H9 (cell line): ENCODE results near the gene IQCK. TPM values are rescaled to one million over a fixed set of nuclear protein-coding genes. Genes with fewer than 3 reads are reported as not detected.

Experiments
- DNase-seq: peaks from one replicate; pipeline ENCODE4 v3.0.0-alpha.2; 2017
- H2AFZ ChIP-seq: one replicate; pipeline ENCODE4 v1.6.1; 2013; ENCODE audit warnings: mild to moderate bottlenecking, low read length, control low read depth, moderate library complexity
- H2AK5ac ChIP-seq: 2 replicates; pipeline ENCODE4 v1.6.1; 2013; ENCODE audit warnings: low read length, control low read depth, mixed read lengths; ENCODE audit not compliant: insufficient read length
- H2BK120ac ChIP-seq: one replicate; pipeline ENCODE4 v1.6.1; 2013; ENCODE audit warnings: low read depth, mild to moderate bottlenecking, low read length, control low read depth, inconsistent platforms; ENCODE audit not compliant: poor library complexity, severe bottlenecking
- H2BK12ac ChIP-seq: 2 replicates; pipeline ENCODE4 v1.6.1; 2013; ENCODE audit warnings: low read length, control low read depth, mixed read lengths, low read depth; ENCODE audit not compliant: insufficient read length
- H2BK15ac ChIP-seq: 2 replicates; pipeline ENCODE4 v1.6.1; 2013; ENCODE audit warnings: low read depth, low read length, control low read depth
- H2BK20ac ChIP-seq: one replicate; pipeline ENCODE4 v1.6.1; 2013; ENCODE audit warnings: low read depth, mild to moderate bottlenecking, low read length, control low read depth, inconsistent platforms; ENCODE audit not compliant: poor library complexity, severe bottlenecking
- H2BK5ac ChIP-seq: 2 replicates; pipeline ENCODE4 v1.6.1; 2013; ENCODE audit warnings: low read length, control low read depth, mixed read lengths; ENCODE audit not compliant: insufficient read length
- H3K14ac ChIP-seq: 2 replicates; pipeline ENCODE4 v1.6.1; 2013; ENCODE audit warnings: low read length, control low read depth; ENCODE audit not compliant: insufficient read depth
- H3K18ac ChIP-seq: 2 replicates; pipeline ENCODE4 v1.6.1; 2013; ENCODE audit warnings: low read depth, mild to moderate bottlenecking, mixed read lengths, low read length, control low read depth; ENCODE audit not compliant: insufficient read length
- H3K23ac ChIP-seq: 2 replicates; pipeline ENCODE4 v1.6.1; 2013; ENCODE audit warnings: low read length, control low read depth, mixed read lengths, low read depth; ENCODE audit not compliant: insufficient read length
- H3K23me2 ChIP-seq: 2 replicates; pipeline ENCODE4 v1.6.1; 2013; ENCODE audit warnings: low read depth, mild to moderate bottlenecking, mixed read lengths, low read length, control low read depth; ENCODE audit not compliant: insufficient read length, poor library complexity, severe bottlenecking
- H3K27ac ChIP-seq: 2 replicates; pipeline ENCODE4 v1.5.1; 2013; ENCODE audit warnings: low read length, control low read depth, mixed read lengths, low read depth; ENCODE audit not compliant: insufficient read length
- H3K27me3 ChIP-seq: 2 replicates; pipeline ENCODE4 v1.6.1; 2013; ENCODE audit warnings: low read length, control low read depth, inconsistent platforms; ENCODE audit not compliant: insufficient read depth
- H3K4ac ChIP-seq: 2 replicates; pipeline ENCODE4 v1.6.1; 2013; ENCODE audit warnings: low read depth, mild to moderate bottlenecking, control low read depth, inconsistent platforms, low read length, moderate library complexity
- H3K4me1 ChIP-seq: 2 replicates; pipeline ENCODE4 v1.6.1; 2013; ENCODE audit warnings: low read length, control low read depth, inconsistent platforms; ENCODE audit not compliant: insufficient read depth
- H3K4me2 ChIP-seq: 2 replicates; pipeline ENCODE4 v1.6.1; 2013; ENCODE audit warnings: low read length, control low read depth, mixed read lengths; ENCODE audit not compliant: insufficient read length, insufficient read depth
- H3K56ac ChIP-seq: 2 replicates; pipeline ENCODE4 v1.6.1; 2013; ENCODE audit warnings: low read depth, mild to moderate bottlenecking, mixed read lengths, low read length, control low read depth; ENCODE audit not compliant: insufficient read length
- H3K79me1 ChIP-seq: 2 replicates; pipeline ENCODE4 v1.6.1; 2013; ENCODE audit warnings: low read depth, mild to moderate bottlenecking, moderate library complexity, low read length, control low read depth, inconsistent platforms; ENCODE audit not compliant: insufficient read depth, poor library complexity, severe bottlenecking
- H3K79me2 ChIP-seq: 2 replicates; pipeline ENCODE4 v1.6.1; 2013; ENCODE audit warnings: low read length, control low read depth, inconsistent platforms; ENCODE audit not compliant: insufficient read depth
- H3K9ac ChIP-seq: 2 replicates; pipeline ENCODE4 v1.6.1; 2013; ENCODE audit warnings: low read length, control low read depth, mixed read lengths; ENCODE audit not compliant: insufficient read length; ENCODE audit errors: extremely low read depth
- H3K9me3 ChIP-seq: one replicate; pipeline ENCODE4 v1.6.1; 2013; ENCODE audit warnings: low read depth, low read length, inconsistent platforms; ENCODE audit not compliant: control insufficient read depth
- H3T11ph ChIP-seq: one replicate; pipeline ENCODE4 v1.6.1; 2013; ENCODE audit warnings: mild to moderate bottlenecking, low read length, control low read depth, inconsistent platforms
- H4K20me1 ChIP-seq: one replicate; pipeline ENCODE4 v1.6.1; 2013; ENCODE audit not compliant: control insufficient read depth, insufficient read length, insufficient read depth
- H4K5ac ChIP-seq: 2 replicates; pipeline ENCODE4 v1.6.1; 2013; ENCODE audit warnings: low read depth, mild to moderate bottlenecking, mixed read lengths, low read length, control low read depth; ENCODE audit not compliant: insufficient read length
- H4K8ac ChIP-seq: replicated peaks from 2 replicates; pipeline ENCODE4 v1.6.1; 2013; ENCODE audit warnings: low read length, control low read depth, mixed read lengths, low read depth; ENCODE audit not compliant: insufficient read length
- H4K91ac ChIP-seq: 2 replicates; pipeline ENCODE4 v1.6.1; 2013; ENCODE audit warnings: low read depth, mild to moderate bottlenecking, moderate library complexity, mixed read lengths, low read length, control low read depth; ENCODE audit not compliant: insufficient read length
- H3K27ac Mint-ChIP-seq, 3 experiments: 2 replicates in 2 of 3; 3 replicates in 1 of 3; pipeline ENCODE4 v1.8.0; 2020 to 2021; ENCODE audit warnings: mixed read lengths in 3 of 3, mild to moderate bottlenecking in 1 of 3, moderate library complexity in 1 of 3
- H3K27me3 Mint-ChIP-seq: 2 replicates; pipeline ENCODE4 v1.8.0; 2021; ENCODE audit warnings: low read depth, mild to moderate bottlenecking, moderate library complexity, mixed read lengths
- H3K36me3 Mint-ChIP-seq, 3 experiments: 2 replicates in 2 of 3; 3 replicates in 1 of 3; pipeline ENCODE4 v1.8.0; 2020 to 2021; ENCODE audit warnings: low read depth in 3 of 3, mixed read lengths in 3 of 3; ENCODE audit not compliant: insufficient read depth in 1 of 3
- H3K4me1 Mint-ChIP-seq, 2 experiments: 2 replicates each; pipeline ENCODE4 v1.8.0; 2020; ENCODE audit warnings: mixed read lengths in 2 of 2
- H3K4me3 Mint-ChIP-seq, 2 experiments: 2 replicates in 1 of 2; 3 replicates in 1 of 2; pipeline ENCODE4 v1.8.0; 2020 to 2021; ENCODE audit warnings: mild to moderate bottlenecking in 2 of 2, mixed read lengths in 2 of 2, moderate library complexity in 1 of 2
- H3K9me3 Mint-ChIP-seq, 2 experiments: 2 replicates in 1 of 2; 3 replicates in 1 of 2; pipeline ENCODE4 v1.8.0; 2020; ENCODE audit warnings: mild to moderate bottlenecking in 2 of 2, mixed read lengths in 2 of 2, moderate library complexity in 1 of 2
- total RNA-seq: library from RNA; stranded (reverse); gene quantifications from 2 replicates; pipeline ENCODE4 v1.2.1, GENCODE V29; 2021
- TF ChIP-seq, protein P1 (sequence below): fragments of 200-600 bp; sonication (generic); conservative IDR thresholded peaks from 3 replicates; pipeline ENCODE4 v1.8.0; 2021; ENCODE audit warnings: antibody characterized with exemption, mild to moderate bottlenecking

Gene IQCK
- total RNA-seq, 1 experiment from 2014 or later, result 9.0 TPM

DNA sequence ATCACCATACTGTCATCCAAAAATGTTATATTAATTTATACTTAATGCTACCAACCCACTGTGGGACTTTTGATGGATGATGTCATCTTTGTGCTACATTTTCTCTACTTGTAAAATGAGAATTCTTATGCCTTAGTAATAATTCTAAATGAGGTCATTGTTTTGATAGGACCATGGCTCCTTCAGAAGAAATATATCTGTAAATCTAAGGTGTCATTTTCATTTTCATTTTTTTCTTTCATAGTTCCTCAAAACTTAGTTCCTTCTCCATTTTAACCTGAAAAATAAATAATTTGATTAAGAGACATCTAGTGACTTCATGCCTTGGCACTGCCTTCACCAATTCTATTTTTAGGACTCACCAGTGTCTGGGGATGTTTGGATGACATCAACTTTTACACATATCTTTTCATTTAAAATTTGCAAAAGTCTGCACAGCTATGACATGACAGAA lies 117.9 kb downstream of the IQCK start:
- DNase-seq, result no peak
- no peaks in the 10 kb centered on the region for H3K23me2 ChIP-seq
- H3K4me1 ChIP-seq, result peaks cover 6% of the 10 kb centered on the region; the same call in 1 of the 2 replicates
- no peak overlapping the region for H2BK120ac ChIP-seq
- H3T11ph ChIP-seq, result no peak overlapping the region
- no peak overlapping the region for H2BK12ac ChIP-seq
- no peak overlapping the region for H2AFZ ChIP-seq
- no peak overlapping the region for H3K4me3 Mint-ChIP-seq
- no peak overlapping the region for H3K27ac Mint-ChIP-seq
- H3K79me1 ChIP-seq, result no peaks in the 10 kb centered on the region
- H3K56ac ChIP-seq, result no peak overlapping the region
- H4K5ac ChIP-seq, result no peak overlapping the region
- H2BK20ac ChIP-seq, result no peak overlapping the region
- H3K36me3 Mint-ChIP-seq, result no peaks in the 10 kb centered on the region
- H3K4me2 ChIP-seq, result no peak overlapping the region
- no peak overlapping the region for H3K18ac ChIP-seq
- H4K20me1 ChIP-seq, result no peaks in the 10 kb centered on the region
- H3K23ac ChIP-seq, result no peak overlapping the region
- H2AK5ac ChIP-seq, result no peak overlapping the region
- H3K27me3 Mint-ChIP-seq, result no peaks in the 10 kb centered on the region
- H3K9me3 ChIP-seq, result no peaks in the 10 kb centered on the region
- no peaks in the 10 kb centered on the region for H3K27me3 ChIP-seq
- no peaks in the 10 kb centered on the region for H3K79me2 ChIP-seq
- TF ChIP-seq, protein P1, sequence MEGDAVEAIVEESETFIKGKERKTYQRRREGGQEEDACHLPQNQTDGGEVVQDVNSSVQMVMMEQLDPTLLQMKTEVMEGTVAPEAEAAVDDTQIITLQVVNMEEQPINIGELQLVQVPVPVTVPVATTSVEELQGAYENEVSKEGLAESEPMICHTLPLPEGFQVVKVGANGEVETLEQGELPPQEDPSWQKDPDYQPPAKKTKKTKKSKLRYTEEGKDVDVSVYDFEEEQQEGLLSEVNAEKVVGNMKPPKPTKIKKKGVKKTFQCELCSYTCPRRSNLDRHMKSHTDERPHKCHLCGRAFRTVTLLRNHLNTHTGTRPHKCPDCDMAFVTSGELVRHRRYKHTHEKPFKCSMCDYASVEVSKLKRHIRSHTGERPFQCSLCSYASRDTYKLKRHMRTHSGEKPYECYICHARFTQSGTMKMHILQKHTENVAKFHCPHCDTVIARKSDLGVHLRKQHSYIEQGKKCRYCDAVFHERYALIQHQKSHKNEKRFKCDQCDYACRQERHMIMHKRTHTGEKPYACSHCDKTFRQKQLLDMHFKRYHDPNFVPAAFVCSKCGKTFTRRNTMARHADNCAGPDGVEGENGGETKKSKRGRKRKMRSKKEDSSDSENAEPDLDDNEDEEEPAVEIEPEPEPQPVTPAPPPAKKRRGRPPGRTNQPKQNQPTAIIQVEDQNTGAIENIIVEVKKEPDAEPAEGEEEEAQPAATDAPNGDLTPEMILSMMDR, result no peak
- H3K14ac ChIP-seq, result no peak overlapping the region
- no peak overlapping the region for H3K27ac ChIP-seq
- H3K9me3 Mint-ChIP-seq, result no peaks in the 10 kb centered on the region
- H2BK5ac ChIP-seq, result no peak overlapping the region
- H3K4me1 Mint-ChIP-seq, result peaks cover 12 to 17% of the 10 kb centered on the region in 2 experiments
- H2BK15ac ChIP-seq, result no peak overlapping the region
- H3K9ac ChIP-seq, result no peak overlapping the region
- no peak overlapping the region for H4K91ac ChIP-seq
- no peak overlapping the region for H4K8ac ChIP-seq
- H3K4ac ChIP-seq, result no peak overlapping the region
